Karpas-422 (cell line): ENCODE results near the gene SCUBE1. TPM values are rescaled to one million over a fixed set of nuclear protein-coding genes. Genes with fewer than 3 reads are reported as not detected.

Experiments used
- DNase-seq: peaks from one replicate; pipeline ENCODE4 v3.0.0-alpha.2; 2015
- H2AFZ ChIP-seq: fragments of 200-600 bp; sonication (generic); 2 replicates; pipeline ENCODE4 v1.6.1; 2014; ENCODE audit warnings: antibody characterized with exemption, low read length, mixed read lengths
- H3K27ac ChIP-seq: fragments of 200-600 bp; sonication (generic); 2 replicates; pipeline ENCODE4 v1.5.1; 2014; ENCODE audit warnings: mild to moderate bottlenecking, low read length, moderate library complexity
- H3K27me3 ChIP-seq: fragments of 200-600 bp; sonication (generic); 2 replicates; pipeline ENCODE4 v1.6.1; 2014; ENCODE audit warnings: low read length, mixed read lengths
- H3K36me3 ChIP-seq: fragments of 200-600 bp; sonication (generic); 2 replicates; pipeline ENCODE4 v1.6.1; 2014; ENCODE audit warnings: low read length, mixed read lengths; ENCODE audit not compliant: insufficient read depth
- H3K4me1 ChIP-seq: fragments of 200-600 bp; sonication (generic); 2 replicates; pipeline ENCODE4 v1.6.1; 2014; ENCODE audit warnings: mild to moderate bottlenecking, low read length, mixed read lengths
- H3K4me2 ChIP-seq: fragments of 200-600 bp; sonication (generic); 2 replicates; pipeline ENCODE4 v1.6.1; 2014; ENCODE audit warnings: low read length, low read depth, mild to moderate bottlenecking; ENCODE audit not compliant: poor library complexity, severe bottlenecking
- H3K4me3 ChIP-seq: fragments of 200-600 bp; sonication (generic); 2 replicates; pipeline ENCODE4 v1.5.1; 2014; ENCODE audit warnings: mild to moderate bottlenecking, antibody characterized with exemption, low read length, mixed read lengths
- H3K79me2 ChIP-seq: fragments of 200-600 bp; sonication (generic); 2 replicates; pipeline ENCODE4 v1.6.1; 2014; ENCODE audit warnings: mild to moderate bottlenecking, low read length, mixed read lengths
- H3K9ac ChIP-seq: fragments of 200-600 bp; sonication (generic); 2 replicates; pipeline ENCODE4 v1.6.0; 2014; ENCODE audit warnings: low read length
- H3K9me2 ChIP-seq: fragments of 200-600 bp; sonication (generic), shearing (Covaris generic); replicated peaks from 2 replicates; pipeline ENCODE4 v1.6.0; 2014; ENCODE audit warnings: mild to moderate bottlenecking, low read length, moderate library complexity; ENCODE audit not compliant: insufficient read depth
- H3K9me3 ChIP-seq: fragments of 300-700, 200-600 bp; sonication (generic); 2 replicates; pipeline ENCODE4 v1.6.1; 2014; ENCODE audit warnings: low read length, mixed read lengths
- H4K20me1 ChIP-seq: fragments of 200-600 bp; sonication (generic); 2 replicates; pipeline ENCODE4 v1.6.1; 2014; ENCODE audit warnings: mild to moderate bottlenecking, antibody characterized with exemption, low read length, low read depth; ENCODE audit not compliant: insufficient read depth
- total RNA-seq: library from RNA; depleted of rRNA; stranded (reverse); fragments of >200 nt; shearing (Covaris generic); gene quantifications from 2 replicates; pipeline ENCODE4 v1.2.3, GENCODE V29; 2014; ENCODE audit warnings: low replicate concordance

SCUBE1 gene
- total RNA-seq, 1 experiment from 2014 or later, result not detected

GRCh38 chr22:43174941-43175531 lies 168.1 kb downstream of the SCUBE1 start:
- H3K27ac ChIP-seq, result no peak overlapping the region
- no peaks in the 10 kb centered on the region for H3K79me2 ChIP-seq
- no peaks in the 10 kb centered on the region for H3K9me2 ChIP-seq
- no peaks in the 10 kb centered on the region for H4K20me1 ChIP-seq
- no peaks in the 10 kb centered on the region for H3K4me1 ChIP-seq
- no peaks in the 10 kb centered on the region for H3K27me3 ChIP-seq
- no peak overlapping the region for H3K4me3 ChIP-seq
- H3K9me3 ChIP-seq, result no peaks in the 10 kb centered on the region
- H3K4me2 ChIP-seq, result no peak overlapping the region
- no peak overlapping the region for H2AFZ ChIP-seq
- no peak overlapping the region for H3K9ac ChIP-seq
- H3K36me3 ChIP-seq, result peaks cover 23% of the 10 kb centered on the region
- DNase-seq, result no peak

DNA sequence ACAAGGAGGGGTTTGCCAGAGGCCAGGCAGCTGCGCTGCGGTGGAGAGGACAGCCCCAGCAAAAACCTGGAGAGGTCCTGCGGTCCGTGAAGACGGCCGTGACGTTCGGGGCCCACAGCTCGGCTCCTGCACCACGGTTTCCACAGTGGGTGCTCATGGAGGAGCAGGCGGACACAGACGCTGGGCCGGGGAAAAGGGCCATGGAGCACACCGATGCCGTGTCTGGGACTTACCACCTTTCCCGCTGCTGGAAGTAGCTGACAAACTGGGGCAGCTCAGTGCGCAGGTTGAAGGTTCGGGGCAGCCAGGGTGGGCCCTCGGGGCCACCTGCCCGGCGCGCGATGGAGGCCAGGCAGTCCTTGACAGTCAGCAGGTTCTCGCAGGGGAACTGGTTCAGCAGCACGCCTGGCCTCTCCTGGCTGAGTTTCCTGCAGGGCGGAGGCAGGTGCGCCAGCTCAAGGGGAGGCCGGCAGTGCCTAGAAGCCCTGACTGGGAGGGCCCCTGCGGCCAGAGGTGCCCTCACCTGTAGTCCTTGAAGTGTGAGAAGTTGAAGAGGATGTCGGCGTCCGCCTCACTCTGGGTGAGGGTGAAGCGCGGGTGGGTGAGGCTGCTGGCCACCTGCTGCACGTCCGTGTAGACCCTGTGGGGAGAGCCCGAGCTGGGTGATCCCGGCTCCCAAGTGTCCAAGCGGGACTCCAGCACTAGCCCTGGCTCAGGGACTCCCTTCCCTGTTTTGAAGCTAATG lies 169.0 kb downstream of the SCUBE1 start:
- no peaks in the 10 kb centered on the region for H3K9me2 ChIP-seq
- no peaks in the 10 kb centered on the region for H3K27me3 ChIP-seq
- H3K79me2 ChIP-seq, result no peaks in the 10 kb centered on the region
- no peaks in the 10 kb centered on the region for H4K20me1 ChIP-seq
- H3K4me3 ChIP-seq, result no peak overlapping the region
- H3K4me1 ChIP-seq, result no peaks in the 10 kb centered on the region
- no peaks in the 10 kb centered on the region for H3K9me3 ChIP-seq
- no peak overlapping the region for H3K27ac ChIP-seq
- no peak for DNase-seq
- H3K9ac ChIP-seq, result no peak overlapping the region
- H2AFZ ChIP-seq, result no peak overlapping the region
- H3K4me2 ChIP-seq, result no peak overlapping the region
- H3K36me3 ChIP-seq, result peaks cover 14% of the 10 kb centered on the region

- H3K36me3 ChIP-seq, result peaks cover 8% of the 10 kb centered on the region
- H2AFZ ChIP-seq, result no peak overlapping the region
- no peak overlapping the region for H3K9ac ChIP-seq
- no peak for DNase-seq
- no peaks in the 10 kb centered on the region for H3K9me3 ChIP-seq
- H3K9me2 ChIP-seq, result no peaks in the 10 kb centered on the region
- H3K27ac ChIP-seq, result no peak overlapping the region
- H3K4me3 ChIP-seq, result no peak overlapping the region
- no peak overlapping the region for H3K4me2 ChIP-seq
- H4K20me1 ChIP-seq, result no peaks in the 10 kb centered on the region
- no peaks in the 10 kb centered on the region for H3K79me2 ChIP-seq
- no peaks in the 10 kb centered on the region for H3K4me1 ChIP-seq
- no peaks in the 10 kb centered on the region for H3K27me3 ChIP-seq
Observed at GRCh38 chr22:43173566-43173965, 169.6 kb downstream of the SCUBE1 start.

DNA sequence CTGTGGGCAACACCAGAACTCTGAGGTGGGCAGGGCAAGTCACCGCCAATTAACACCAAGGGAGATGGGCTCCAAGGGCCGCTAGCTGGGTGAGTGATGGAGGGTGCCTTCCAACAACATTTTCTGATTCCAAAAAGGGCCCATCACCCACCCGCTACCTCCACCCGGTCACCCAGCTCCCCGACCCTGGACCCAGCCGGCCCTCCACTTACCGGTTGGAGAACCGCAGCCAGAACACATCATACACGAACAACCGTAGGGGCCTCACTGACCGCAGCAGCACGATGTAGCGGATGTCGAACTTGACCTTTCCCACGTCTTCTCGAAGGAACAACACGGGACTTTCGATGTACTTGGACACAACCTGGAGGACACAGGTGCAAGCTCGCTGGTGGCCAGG lies 171.0 kb downstream of the SCUBE1 start:
- Histone ChIP-seq H3K79me2 (no peaks in the 10 kb centered on the region), H3K9me2 (no peaks in the 10 kb centered on the region), H4K20me1 (no peaks in the 10 kb centered on the region), H3K4me1 (no peaks in the 10 kb centered on the region), H3K4me3 (no peak overlapping the region), H3K36me3 (peaks cover 3% of the 10 kb centered on the region; the same call in 1 of the 2 replicates), H3K9me3 (no peaks in the 10 kb centered on the region), H3K27ac (no peak overlapping the region), H3K27me3 (no peaks in the 10 kb centered on the region), H3K4me2 (no peak overlapping the region), H2AFZ (no peak overlapping the region), H3K9ac (no peak overlapping the region)
- DNase-seq, result no peak

DNA sequence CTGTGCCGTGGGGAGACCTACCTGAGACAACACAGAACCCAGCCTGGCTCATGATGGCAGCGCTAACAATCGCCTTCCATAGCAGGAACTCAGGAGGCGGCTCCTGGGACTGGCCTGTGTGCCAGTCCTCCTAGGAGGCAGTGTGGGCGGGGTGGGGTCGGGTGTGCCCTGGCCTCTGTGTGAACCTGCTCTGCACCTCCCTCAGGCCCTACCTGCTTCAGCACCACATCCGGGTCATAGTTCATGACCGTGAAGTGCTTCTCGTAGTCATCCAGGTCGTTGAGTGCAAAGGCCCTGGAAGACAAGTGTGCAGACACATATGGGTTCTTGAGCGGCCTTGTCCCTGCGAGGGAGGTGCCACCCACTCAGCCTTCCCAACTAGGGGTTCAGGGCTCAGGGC lies 171.6 kb downstream of the SCUBE1 start:
- Histone ChIP-seq H3K4me1 (no peaks in the 10 kb centered on the region), H3K9me3 (no peaks in the 10 kb centered on the region), H2AFZ (no peak overlapping the region), H3K27ac (no peak overlapping the region), H3K27me3 (no peaks in the 10 kb centered on the region), H3K4me3 (no peak overlapping the region), H3K4me2 (no peak overlapping the region), H3K9me2 (no peaks in the 10 kb centered on the region), H4K20me1 (no peaks in the 10 kb centered on the region), H3K79me2 (no peaks in the 10 kb centered on the region), H3K9ac (no peak overlapping the region), H3K36me3 (peaks cover 3% of the 10 kb centered on the region; the same call in 1 of the 2 replicates)
- DNase-seq, result no peak

- Histone ChIP-seq H2AFZ (no peak overlapping the region), H3K4me1 (no peaks in the 10 kb centered on the region), H3K4me3 (no peak overlapping the region), H3K79me2 (no peaks in the 10 kb centered on the region), H3K4me2 (no peak overlapping the region), H3K9me3 (no peaks in the 10 kb centered on the region), H3K27ac (no peak overlapping the region), H3K9ac (no peak overlapping the region), H3K27me3 (no peaks in the 10 kb centered on the region), H3K9me2 (no peaks in the 10 kb centered on the region), H3K36me3 (peaks cover 2% of the 10 kb centered on the region; the same call in 1 of the 2 replicates), H4K20me1 (no peaks in the 10 kb centered on the region)
- DNase-seq, result no peak
Observed at GRCh38 chr22:43171019-43171491, 172.1 kb downstream of the SCUBE1 start.

DNA sequence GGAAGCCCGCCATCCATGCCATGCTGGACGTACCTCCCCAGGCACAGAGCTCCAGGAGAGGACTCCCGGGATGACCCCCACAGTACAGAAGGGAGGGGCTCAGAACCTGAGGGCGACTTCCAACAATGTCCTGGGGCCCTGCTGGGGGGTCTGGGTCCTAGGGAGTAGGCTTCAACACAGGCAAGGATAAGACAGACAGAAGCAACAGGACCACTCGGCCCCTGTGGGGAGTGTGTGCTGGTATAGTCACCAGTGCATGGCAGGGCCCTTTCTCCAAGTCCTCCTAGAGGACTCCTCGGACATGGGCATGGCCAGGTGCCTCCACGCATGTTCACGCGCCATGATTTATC lies 173.1 kb downstream of the SCUBE1 start:
- H3K79me2 ChIP-seq, result no peaks in the 10 kb centered on the region
- H3K9me3 ChIP-seq, result no peaks in the 10 kb centered on the region
- H3K36me3 ChIP-seq, result no peaks in the 10 kb centered on the region; the same call in 1 of the 2 replicates
- no peak for DNase-seq
- H3K9ac ChIP-seq, result no peak overlapping the region
- no peaks in the 10 kb centered on the region for H4K20me1 ChIP-seq
- H3K27me3 ChIP-seq, result no peaks in the 10 kb centered on the region
- no peak overlapping the region for H3K4me3 ChIP-seq
- no peak overlapping the region for H2AFZ ChIP-seq
- H3K9me2 ChIP-seq, result no peaks in the 10 kb centered on the region
- H3K27ac ChIP-seq, result no peak overlapping the region
- no peaks in the 10 kb centered on the region for H3K4me1 ChIP-seq
- no peak overlapping the region for H3K4me2 ChIP-seq

DNA sequence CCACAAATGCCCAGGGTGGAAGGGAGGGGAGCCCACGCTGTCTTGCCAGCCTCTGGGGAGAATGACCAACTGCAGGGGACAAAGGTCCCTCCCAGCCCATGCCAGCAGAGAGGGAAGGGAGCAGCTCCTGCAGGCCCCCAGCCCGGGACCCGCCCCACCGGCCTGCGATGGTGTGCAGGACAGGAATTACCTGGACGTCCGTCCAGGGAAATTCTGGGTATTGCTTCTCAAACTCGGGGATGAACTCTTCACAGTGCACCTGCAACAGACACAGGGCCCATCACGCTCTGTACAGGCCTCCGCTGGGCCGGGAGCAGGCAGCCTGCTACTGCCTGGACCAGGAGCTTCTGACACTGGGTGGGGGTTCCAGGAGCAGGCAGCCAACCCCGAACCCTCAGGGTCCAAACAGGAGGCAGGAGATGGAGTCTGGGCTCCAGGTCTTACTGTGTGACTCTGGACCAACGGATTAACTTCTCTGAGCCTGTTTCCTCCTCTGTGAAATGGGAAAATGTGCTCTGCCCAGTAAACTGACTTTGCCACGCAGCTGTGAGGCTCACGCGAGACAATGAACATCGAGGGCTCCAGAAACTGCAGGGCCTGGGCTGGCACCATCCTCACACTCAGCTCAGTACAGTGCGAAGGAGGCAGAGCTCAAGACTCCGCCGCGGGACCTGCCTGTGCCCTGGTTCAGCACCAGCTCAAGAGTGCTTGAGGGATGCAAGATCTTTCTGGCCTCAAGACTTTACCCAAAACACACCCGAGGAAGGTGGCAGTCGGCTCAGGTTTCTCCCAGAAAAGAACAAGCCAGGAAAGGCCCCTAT lies 173.7 kb downstream of the SCUBE1 start:
- Histone ChIP-seq H3K4me2 (no peak overlapping the region), H3K27ac (no peak overlapping the region), H3K27me3 (no peaks in the 10 kb centered on the region), H2AFZ (no peak overlapping the region), H3K4me3 (no peak overlapping the region), H3K36me3 (no peaks in the 10 kb centered on the region; the same call in 1 of the 2 replicates), H3K9ac (no peak overlapping the region), H3K4me1 (no peaks in the 10 kb centered on the region), H3K79me2 (no peaks in the 10 kb centered on the region), H4K20me1 (no peaks in the 10 kb centered on the region), H3K9me3 (no peaks in the 10 kb centered on the region), H3K9me2 (no peaks in the 10 kb centered on the region)
- no peak for DNase-seq
